ENCODE measurements around the gene ANKAR. TPM values are rescaled to one million over a fixed set of nuclear protein-coding genes. Genes with fewer than 3 reads are reported as not detected.
A peak's percentile ranks its signal among the peaks of the same experiment; 100 is the strongest.

The ANKAR gene
- total and polyA plus RNA-seq, 9 of the 15 experiments (the other 6 are each of a cell fraction or from before 2014, with no cell fraction given): 0.04 to 0.52 (median 0.39) TPM

GRCh38 chr2:189639007-189639609 lies 35.4 kb upstream of the ANKAR start:
- FAIRE-seq (no peak), DNase-seq (ENCODE audit: extremely low read depth in 1 of 4, low spot score in 3 of 4) (no peak), ATAC-seq (no peak)
- Histone ChIP-seq H4K20me1 (replicated peaks; ENCODE audit: control insufficient read depth, insufficient read depth, low read length) (no peaks in the 10 kb centered on the region), H3K36me3 (ENCODE audit: control insufficient read depth, insufficient read depth, low read length) (no peaks in the 10 kb centered on the region), H3K4me1 (replicated peaks in 1 of 2; ENCODE audit: control insufficient read depth in 2 of 2, insufficient read depth in 2 of 2, low read length in 2 of 2) (no peaks in the 10 kb centered on the region; a peak in 1 of 5 replicates), H3K79me2 (ENCODE audit: control insufficient read depth, insufficient read depth, low read length) (no peaks in the 10 kb centered on the region), H2AFZ (ENCODE audit: low read depth, low read length) (no peak overlapping the region), H3K4me3 (no peak overlapping the region), H3K27ac (ENCODE audit: extremely low read depth, low read depth, low read length) (no peak overlapping the region), H3K9me3 (replicated peaks; ENCODE audit: control insufficient read depth, insufficient read depth, low read depth, low read length) (no peaks in the 10 kb centered on the region), H3K27me3 (ENCODE audit: control insufficient read depth in 2 of 2, insufficient read depth in 2 of 2, low read length in 2 of 2) (no peaks in the 10 kb centered on the region), H3K9ac (ENCODE audit: insufficient read depth in 1 of 2, low read depth in 2 of 2, low read length in 2 of 2) (no peak overlapping the region), H3K9me1 (ENCODE audit: control insufficient read depth, insufficient read depth, low read length) (no peaks in the 10 kb centered on the region), H3K4me2 (ENCODE audit: insufficient read depth, low read length) (no peak overlapping the region)
- no peak for TF ChIP-seq ILK (tag; IDR thresholded peaks at IDR 0.05; ENCODE audit: borderline replicate concordance, low read depth)
- TF ChIP-seq, protein P1, sequence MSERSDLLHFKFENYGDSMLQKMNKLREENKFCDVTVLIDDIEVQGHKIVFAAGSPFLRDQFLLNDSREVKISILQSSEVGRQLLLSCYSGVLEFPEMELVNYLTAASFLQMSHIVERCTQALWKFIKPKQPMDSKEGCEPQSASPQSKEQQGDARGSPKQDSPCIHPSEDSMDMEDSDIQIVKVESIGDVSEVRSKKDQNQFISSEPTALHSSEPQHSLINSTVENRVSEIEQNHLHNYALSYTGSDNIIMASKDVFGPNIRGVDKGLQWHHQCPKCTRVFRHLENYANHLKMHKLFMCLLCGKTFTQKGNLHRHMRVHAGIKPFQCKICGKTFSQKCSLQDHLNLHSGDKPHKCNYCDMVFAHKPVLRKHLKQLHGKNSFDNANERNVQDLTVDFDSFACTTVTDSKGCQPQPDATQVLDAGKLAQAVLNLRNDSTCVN (CRISPR knock-in tag; IDR thresholded peaks at IDR 0.05): no peak
- TF ChIP-seq, protein P2, sequence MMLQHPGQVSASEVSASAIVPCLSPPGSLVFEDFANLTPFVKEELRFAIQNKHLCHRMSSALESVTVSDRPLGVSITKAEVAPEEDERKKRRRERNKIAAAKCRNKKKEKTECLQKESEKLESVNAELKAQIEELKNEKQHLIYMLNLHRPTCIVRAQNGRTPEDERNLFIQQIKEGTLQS (IDR thresholded peaks at IDR 0.05): peak; percentile 11; the same call in 1 of the 2 replicates
- TF ChIP-seq, protein P2 (CRISPR knock-in tag; conservative IDR thresholded peaks at IDR 0.05): no peak
- TF ChIP-seq ZNF217 (CRISPR knock-in tag; IDR thresholded peaks at IDR 0.05): no peak
- TF ChIP-seq PTRF (tag; IDR thresholded peaks at IDR 0.05): no peak
- TF ChIP-seq, protein P3, sequence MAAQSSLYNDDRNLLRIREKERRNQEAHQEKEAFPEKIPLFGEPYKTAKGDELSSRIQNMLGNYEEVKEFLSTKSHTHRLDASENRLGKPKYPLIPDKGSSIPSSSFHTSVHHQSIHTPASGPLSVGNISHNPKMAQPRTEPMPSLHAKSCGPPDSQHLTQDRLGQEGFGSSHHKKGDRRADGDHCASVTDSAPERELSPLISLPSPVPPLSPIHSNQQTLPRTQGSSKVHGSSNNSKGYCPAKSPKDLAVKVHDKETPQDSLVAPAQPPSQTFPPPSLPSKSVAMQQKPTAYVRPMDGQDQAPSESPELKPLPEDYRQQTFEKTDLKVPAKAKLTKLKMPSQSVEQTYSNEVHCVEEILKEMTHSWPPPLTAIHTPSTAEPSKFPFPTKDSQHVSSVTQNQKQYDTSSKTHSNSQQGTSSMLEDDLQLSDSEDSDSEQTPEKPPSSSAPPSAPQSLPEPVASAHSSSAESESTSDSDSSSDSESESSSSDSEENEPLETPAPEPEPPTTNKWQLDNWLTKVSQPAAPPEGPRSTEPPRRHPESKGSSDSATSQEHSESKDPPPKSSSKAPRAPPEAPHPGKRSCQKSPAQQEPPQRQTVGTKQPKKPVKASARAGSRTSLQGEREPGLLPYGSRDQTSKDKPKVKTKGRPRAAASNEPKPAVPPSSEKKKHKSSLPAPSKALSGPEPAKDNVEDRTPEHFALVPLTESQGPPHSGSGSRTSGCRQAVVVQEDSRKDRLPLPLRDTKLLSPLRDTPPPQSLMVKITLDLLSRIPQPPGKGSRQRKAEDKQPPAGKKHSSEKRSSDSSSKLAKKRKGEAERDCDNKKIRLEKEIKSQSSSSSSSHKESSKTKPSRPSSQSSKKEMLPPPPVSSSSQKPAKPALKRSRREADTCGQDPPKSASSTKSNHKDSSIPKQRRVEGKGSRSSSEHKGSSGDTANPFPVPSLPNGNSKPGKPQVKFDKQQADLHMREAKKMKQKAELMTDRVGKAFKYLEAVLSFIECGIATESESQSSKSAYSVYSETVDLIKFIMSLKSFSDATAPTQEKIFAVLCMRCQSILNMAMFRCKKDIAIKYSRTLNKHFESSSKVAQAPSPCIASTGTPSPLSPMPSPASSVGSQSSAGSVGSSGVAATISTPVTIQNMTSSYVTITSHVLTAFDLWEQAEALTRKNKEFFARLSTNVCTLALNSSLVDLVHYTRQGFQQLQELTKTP (IDR thresholded peaks at IDR 0.05; ENCODE audit: low read depth in 1 of 2, partially characterized antibody in 2 of 2): no peak
- TF ChIP-seq RB1 (IDR thresholded peaks at IDR 0.05; ENCODE audit: low read depth): no peak
- BruUV-seq (replicated peaks): no TSS peak
- ChIA-PET POLR2A (no interaction called here), CTCF (ENCODE audit: low intra/inter-chr PET ratio) (no interaction called here)
- 33% methylated on average over 3 of the region's 3 CpGs for WGBS (ENCODE audit: insufficient coverage, low coverage, missing lambda C conversion rate)
- intact Hi-C loops (cut with micrococcal nuclease) (no loop called here), in situ Hi-C loops (cut with MboI) (loop anchor here (10.0 kb wide), 1 partner anchor 154 kb away; no protein-coding TSS in a partner anchor)

Data from K562 (cell line).